Erythroblast (primary cell): Measurements from ENCODE around the gene NSL1.

Experiments
- GATA1 ChIP-seq: IDR thresholded peaks from 2 replicates; pipeline ENCODE4 v1.6.1; 2011; ENCODE audit warnings: low read depth, mild to moderate bottlenecking, control low read depth, low read length, moderate library complexity
- POLR2A ChIP-seq: IDR thresholded peaks from 2 replicates; pipeline ENCODE4 v1.6.1; 2011; ENCODE audit warnings: mild to moderate bottlenecking, low read length

DNA sequence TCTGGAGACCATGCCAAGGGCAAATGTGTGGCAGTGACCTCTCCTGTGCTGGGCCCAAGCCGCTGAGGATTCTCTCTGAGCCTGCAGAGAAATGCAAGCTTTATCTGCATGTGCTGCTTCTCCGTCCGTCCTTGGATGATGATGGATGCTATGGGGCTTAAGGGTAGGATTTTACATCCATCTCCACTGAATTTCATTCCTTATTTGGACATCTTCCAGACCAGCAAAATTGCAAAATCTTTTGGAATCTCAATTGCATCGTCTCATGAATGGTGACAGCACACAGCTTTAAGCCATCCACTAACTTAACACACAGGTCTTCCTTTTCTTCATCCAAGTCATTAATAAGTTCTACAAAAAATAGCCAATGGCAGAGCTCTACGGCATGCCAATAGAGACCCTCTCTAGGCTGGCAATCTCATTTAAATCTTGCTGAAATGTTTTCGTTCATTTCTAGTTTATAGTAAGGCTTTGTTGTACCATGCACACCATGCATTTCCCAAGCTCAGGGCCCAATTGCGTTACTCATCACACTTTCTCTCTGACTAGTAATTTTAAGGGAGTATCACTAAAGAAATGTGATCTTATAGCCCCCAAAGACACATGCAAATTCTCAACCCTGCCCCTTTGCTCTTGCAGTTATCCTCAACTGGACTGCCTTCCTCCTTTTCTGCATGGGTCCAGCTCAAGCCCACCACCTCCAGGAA lies 103.1 kb downstream of the NSL1 start:
- TF ChIP-seq POLR2A (no peak), GATA1 (no peak)
